Measurements from ENCODE around the gene NXPE3. TPM values are rescaled to one million over a fixed set of nuclear protein-coding genes. Genes with fewer than 3 reads are reported as not detected.
A peak's percentile ranks its signal among the peaks of the same experiment; 100 is the strongest.

The NXPE3 gene
- polyA plus RNA-seq, 1 donor from 2014 or later, result 6.6 TPM

DNA sequence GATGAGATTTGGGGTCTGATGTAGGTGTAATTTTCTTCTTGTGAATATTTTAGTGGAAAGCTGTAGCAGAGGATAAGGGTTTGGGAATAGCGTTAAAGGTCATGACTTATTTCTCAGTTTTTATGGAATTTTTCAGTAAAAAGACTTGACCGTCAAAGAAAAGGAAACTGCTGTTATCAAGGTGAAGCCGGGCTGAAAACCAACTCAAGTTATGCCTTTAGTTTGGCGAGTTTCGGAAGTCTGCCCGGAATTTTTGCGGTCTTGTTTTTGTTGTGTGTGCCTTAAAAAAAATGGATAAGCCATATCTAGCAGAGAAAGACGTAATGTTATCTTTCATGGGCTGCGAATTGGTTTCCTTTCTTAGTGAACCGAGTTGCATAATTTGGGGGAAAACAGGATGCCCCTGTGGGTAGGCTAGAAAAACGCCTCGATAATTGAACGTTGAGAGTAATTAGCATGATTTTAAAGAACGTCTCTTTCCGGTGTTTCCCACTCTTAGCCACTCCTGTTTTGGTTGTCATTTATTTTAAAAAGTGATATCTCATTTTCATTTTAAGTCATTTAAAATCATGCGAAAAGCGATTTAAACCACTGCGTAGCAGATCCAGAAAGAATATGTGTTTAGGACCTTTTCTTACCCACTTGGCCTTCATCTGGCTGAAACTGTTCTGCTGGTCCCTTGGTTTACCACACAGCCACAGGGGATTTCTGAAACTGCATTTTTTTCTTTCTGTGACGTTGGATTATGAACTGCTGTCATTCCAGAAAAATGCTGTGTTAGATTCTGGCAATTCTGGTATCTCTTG is 71.4 kb downstream of the NXPE3 start:
- Histone ChIP-seq H3K4me2 (ENCODE audit: low read length) (peak overlapping the region; percentile 38), H3K4me3 (ENCODE audit: low read length) (peak overlapping the region; percentile 74), H3K36me3 (ENCODE audit: insufficient read depth, low read length) (peaks cover 3% of the 10 kb centered on the region), H2AFZ (ENCODE audit: low read depth, low read length) (no peak overlapping the region), H3K79me2 (replicated peaks; ENCODE audit: insufficient read depth, low read length) (no peaks in the 10 kb centered on the region), H3K27ac (ENCODE audit: low read length) (no peak overlapping the region), H3K27me3 (ENCODE audit: insufficient read depth, low read depth, low read length) (peaks cover 41% of the 10 kb centered on the region), H3K9me3 (ENCODE audit: low read length) (no peaks in the 10 kb centered on the region), H4K20me1 (ENCODE audit: insufficient read depth) (no peaks in the 10 kb centered on the region), H3K9me2 (ENCODE audit: insufficient read depth, low read length) (no peaks in the 10 kb centered on the region), H3F3A (ENCODE audit: insufficient read depth, low read length, poor library complexity, severe bottlenecking) (no peaks in the 10 kb centered on the region), H3K9ac (ENCODE audit: low read length) (peak overlapping the region; percentile 43)
- TF ChIP-seq EZH2 (IDR thresholded peaks at IDR 0.05; ENCODE audit: borderline replicate concordance, insufficient read depth, low read length, poor library complexity, severe bottlenecking) (no peak), EP300 (conservative IDR thresholded peaks at IDR 0.05; ENCODE audit: poor library complexity, severe bottlenecking) (no peak), SMC3 (conservative IDR thresholded peaks at IDR 0.05; ENCODE audit: poor library complexity) (no peak), RAD21 (conservative IDR thresholded peaks at IDR 0.05) (no peak), POLR2AphosphoS5 (IDR thresholded peaks at IDR 0.05) (no peak), TAF1 (IDR thresholded peaks at IDR 0.05; ENCODE audit: low read depth) (no peak), MXI1 (conservative IDR thresholded peaks at IDR 0.05; ENCODE audit: poor library complexity, severe bottlenecking) (no peak)
- TF ChIP-seq, protein P1, sequence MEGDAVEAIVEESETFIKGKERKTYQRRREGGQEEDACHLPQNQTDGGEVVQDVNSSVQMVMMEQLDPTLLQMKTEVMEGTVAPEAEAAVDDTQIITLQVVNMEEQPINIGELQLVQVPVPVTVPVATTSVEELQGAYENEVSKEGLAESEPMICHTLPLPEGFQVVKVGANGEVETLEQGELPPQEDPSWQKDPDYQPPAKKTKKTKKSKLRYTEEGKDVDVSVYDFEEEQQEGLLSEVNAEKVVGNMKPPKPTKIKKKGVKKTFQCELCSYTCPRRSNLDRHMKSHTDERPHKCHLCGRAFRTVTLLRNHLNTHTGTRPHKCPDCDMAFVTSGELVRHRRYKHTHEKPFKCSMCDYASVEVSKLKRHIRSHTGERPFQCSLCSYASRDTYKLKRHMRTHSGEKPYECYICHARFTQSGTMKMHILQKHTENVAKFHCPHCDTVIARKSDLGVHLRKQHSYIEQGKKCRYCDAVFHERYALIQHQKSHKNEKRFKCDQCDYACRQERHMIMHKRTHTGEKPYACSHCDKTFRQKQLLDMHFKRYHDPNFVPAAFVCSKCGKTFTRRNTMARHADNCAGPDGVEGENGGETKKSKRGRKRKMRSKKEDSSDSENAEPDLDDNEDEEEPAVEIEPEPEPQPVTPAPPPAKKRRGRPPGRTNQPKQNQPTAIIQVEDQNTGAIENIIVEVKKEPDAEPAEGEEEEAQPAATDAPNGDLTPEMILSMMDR (IDR thresholded peaks at IDR 0.05; ENCODE audit: poor library complexity, severe bottlenecking), result no peak
- TF ChIP-seq, protein P2, sequence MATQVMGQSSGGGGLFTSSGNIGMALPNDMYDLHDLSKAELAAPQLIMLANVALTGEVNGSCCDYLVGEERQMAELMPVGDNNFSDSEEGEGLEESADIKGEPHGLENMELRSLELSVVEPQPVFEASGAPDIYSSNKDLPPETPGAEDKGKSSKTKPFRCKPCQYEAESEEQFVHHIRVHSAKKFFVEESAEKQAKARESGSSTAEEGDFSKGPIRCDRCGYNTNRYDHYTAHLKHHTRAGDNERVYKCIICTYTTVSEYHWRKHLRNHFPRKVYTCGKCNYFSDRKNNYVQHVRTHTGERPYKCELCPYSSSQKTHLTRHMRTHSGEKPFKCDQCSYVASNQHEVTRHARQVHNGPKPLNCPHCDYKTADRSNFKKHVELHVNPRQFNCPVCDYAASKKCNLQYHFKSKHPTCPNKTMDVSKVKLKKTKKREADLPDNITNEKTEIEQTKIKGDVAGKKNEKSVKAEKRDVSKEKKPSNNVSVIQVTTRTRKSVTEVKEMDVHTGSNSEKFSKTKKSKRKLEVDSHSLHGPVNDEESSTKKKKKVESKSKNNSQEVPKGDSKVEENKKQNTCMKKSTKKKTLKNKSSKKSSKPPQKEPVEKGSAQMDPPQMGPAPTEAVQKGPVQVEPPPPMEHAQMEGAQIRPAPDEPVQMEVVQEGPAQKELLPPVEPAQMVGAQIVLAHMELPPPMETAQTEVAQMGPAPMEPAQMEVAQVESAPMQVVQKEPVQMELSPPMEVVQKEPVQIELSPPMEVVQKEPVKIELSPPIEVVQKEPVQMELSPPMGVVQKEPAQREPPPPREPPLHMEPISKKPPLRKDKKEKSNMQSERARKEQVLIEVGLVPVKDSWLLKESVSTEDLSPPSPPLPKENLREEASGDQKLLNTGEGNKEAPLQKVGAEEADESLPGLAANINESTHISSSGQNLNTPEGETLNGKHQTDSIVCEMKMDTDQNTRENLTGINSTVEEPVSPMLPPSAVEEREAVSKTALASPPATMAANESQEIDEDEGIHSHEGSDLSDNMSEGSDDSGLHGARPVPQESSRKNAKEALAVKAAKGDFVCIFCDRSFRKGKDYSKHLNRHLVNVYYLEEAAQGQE (IDR thresholded peaks at IDR 0.05; ENCODE audit: borderline replicate concordance), result no peak

DNA sequence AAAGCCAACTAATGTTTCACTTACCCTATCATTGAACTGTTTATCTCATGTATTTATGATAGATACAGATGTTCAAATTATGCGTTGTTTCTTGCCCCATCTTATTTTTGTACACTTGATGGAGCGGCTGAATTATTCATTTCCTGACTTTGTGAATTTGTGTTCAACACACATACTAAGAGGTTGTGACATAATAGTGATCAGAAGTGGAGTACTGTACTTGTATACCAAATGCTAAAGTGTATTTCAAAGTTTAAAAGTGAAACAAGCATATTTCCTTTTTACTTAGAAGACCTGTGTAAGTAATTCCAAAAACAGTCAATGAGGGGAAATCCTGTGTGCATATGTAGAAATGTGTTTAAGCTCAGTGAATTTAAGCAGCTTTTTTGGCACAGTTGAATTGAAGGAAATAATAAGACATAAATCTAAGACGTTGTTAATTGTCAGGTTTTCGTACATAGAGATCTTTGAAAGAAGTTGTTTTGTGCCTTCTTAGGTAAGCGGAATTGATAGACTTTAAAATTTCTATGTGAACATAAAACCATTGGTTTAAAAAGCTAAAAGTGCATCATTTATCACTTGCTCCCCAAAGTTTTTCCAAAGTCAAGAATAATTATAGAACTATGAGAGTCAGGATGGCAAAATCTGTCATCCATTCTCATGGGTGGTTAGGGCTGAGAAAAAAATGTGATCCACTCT is 72.2 kb downstream of the NXPE3 start:
- no peak overlapping the region for H3K27ac ChIP-seq (ENCODE audit: low read length)
- H3F3A ChIP-seq (ENCODE audit: insufficient read depth, low read length, poor library complexity, severe bottlenecking), result no peaks in the 10 kb centered on the region
- no peak overlapping the region for H3K4me2 ChIP-seq (ENCODE audit: low read length)
- H2AFZ ChIP-seq (ENCODE audit: low read depth, low read length), result no peak overlapping the region
- H3K36me3 ChIP-seq (ENCODE audit: insufficient read depth, low read length), result peaks cover 3% of the 10 kb centered on the region
- no peaks in the 10 kb centered on the region for H4K20me1 ChIP-seq (ENCODE audit: insufficient read depth)
- H3K79me2 ChIP-seq (replicated peaks; ENCODE audit: insufficient read depth, low read length), result no peaks in the 10 kb centered on the region
- no peaks in the 10 kb centered on the region for H3K9me3 ChIP-seq (ENCODE audit: low read length)
- H3K27me3 ChIP-seq (ENCODE audit: insufficient read depth, low read depth, low read length), result peaks cover 41% of the 10 kb centered on the region
- H3K4me3 ChIP-seq (ENCODE audit: low read length), result no peak overlapping the region
- H3K9me2 ChIP-seq (ENCODE audit: insufficient read depth, low read length), result no peaks in the 10 kb centered on the region
- TF ChIP-seq EZH2 (IDR thresholded peaks at IDR 0.05; ENCODE audit: borderline replicate concordance, insufficient read depth, low read length, poor library complexity, severe bottlenecking), result no peak
- no peak for TF ChIP-seq SMC3 (conservative IDR thresholded peaks at IDR 0.05; ENCODE audit: poor library complexity)
- TF ChIP-seq POLR2AphosphoS5 (IDR thresholded peaks at IDR 0.05), result no peak
- no peak for TF ChIP-seq MXI1 (conservative IDR thresholded peaks at IDR 0.05; ENCODE audit: poor library complexity, severe bottlenecking)
- TF ChIP-seq, protein P2 (IDR thresholded peaks at IDR 0.05; ENCODE audit: borderline replicate concordance), result no peak
- TF ChIP-seq, protein P1 (IDR thresholded peaks at IDR 0.05; ENCODE audit: poor library complexity, severe bottlenecking), result no peak
- TF ChIP-seq EP300 (conservative IDR thresholded peaks at IDR 0.05; ENCODE audit: poor library complexity, severe bottlenecking), result no peak
- no peak for TF ChIP-seq RAD21 (conservative IDR thresholded peaks at IDR 0.05)
- TF ChIP-seq TAF1 (IDR thresholded peaks at IDR 0.05; ENCODE audit: low read depth), result no peak
- no peak overlapping the region for H3K9ac ChIP-seq (ENCODE audit: low read length)
